CD8-positive, alpha-beta memory T cell (primary cell): Measurements from ENCODE around the gene VCPKMT. TPM values are rescaled to one million over a fixed set of nuclear protein-coding genes. Genes with fewer than 3 reads are reported as not detected.

ENCODE experiments used
- CTCF ChIA-PET: fragments of 350-600 bp; sonication (Branson Sonifier 250); formaldehyde crosslinking; loops from one replicate; lab custom pipeline; 2021; ENCODE audit warnings: antibody characterized with exemption; lab: Charles Lee
- POLR2A ChIA-PET: fragments of 350-600 bp; sonication (Branson Sonifier 250); formaldehyde crosslinking; loops from one replicate; lab custom pipeline; 2021; ENCODE audit warnings: antibody characterized with exemption; lab: Charles Lee
- DNase-seq, 5 donors: peaks; one replicate each; pipeline versions ENCODE4 v3.0.0 to v3.0.0-alpha.2; 2020 to 2022; ENCODE audit warnings: mixed read lengths in 1 of 5
- H3K27ac ChIP-seq: one replicate; pipeline ENCODE4 v1.7.0; 2013; ENCODE audit warnings: low read depth, mild to moderate bottlenecking, low read length, moderate library complexity
- H3K27me3 ChIP-seq: 2 replicates; pipeline ENCODE4 v1.7.0; 2013; ENCODE audit warnings: low read length, mild to moderate bottlenecking; ENCODE audit not compliant: insufficient read depth, poor library complexity, severe bottlenecking
- H3K36me3 ChIP-seq: 2 replicates; pipeline ENCODE4 v1.7.0; 2013; ENCODE audit warnings: mild to moderate bottlenecking, low read length, moderate library complexity; ENCODE audit not compliant: insufficient read depth
- H3K4me1 ChIP-seq: 2 replicates; pipeline ENCODE4 v1.7.0; 2013; ENCODE audit warnings: mild to moderate bottlenecking, low read length, moderate library complexity; ENCODE audit not compliant: insufficient read depth
- H3K4me3 ChIP-seq: 2 replicates; pipeline ENCODE4 v1.7.0; 2013; ENCODE audit warnings: mild to moderate bottlenecking, low read length
- H3K9me3 ChIP-seq: 2 replicates; pipeline ENCODE4 v1.7.0; 2013; ENCODE audit warnings: mild to moderate bottlenecking, low read length
- H3K27ac Mint-ChIP-seq, 8 donors: one replicate each; pipeline ENCODE4 v1.8.0; 2020 to 2021; ENCODE audit warnings: mixed read lengths in 8 of 8, mild to moderate bottlenecking in 6 of 8, inconsistent platforms in 3 of 8, moderate library complexity in 3 of 8
- H3K27me3 Mint-ChIP-seq, 2 donors: one replicate each; pipeline ENCODE4 v1.8.0; 2020 to 2021; ENCODE audit warnings: mixed read lengths in 2 of 2, mild to moderate bottlenecking in 1 of 2, moderate library complexity in 1 of 2
- H3K36me3 Mint-ChIP-seq, 3 donors: one replicate each; pipeline ENCODE4 v1.8.0; 2020 to 2021; ENCODE audit warnings: mixed read lengths in 3 of 3, inconsistent platforms in 1 of 3, mild to moderate bottlenecking in 1 of 3
- H3K4me1 Mint-ChIP-seq, 3 donors: one replicate each; pipeline ENCODE4 v1.8.0; 2020 to 2021; ENCODE audit warnings: mixed read lengths in 3 of 3, inconsistent platforms in 1 of 3, mild to moderate bottlenecking in 1 of 3
- H3K4me3 Mint-ChIP-seq, 7 donors: one replicate each; pipeline ENCODE4 v1.8.0; 2020 to 2021; ENCODE audit warnings: mixed read lengths in 7 of 7, mild to moderate bottlenecking in 6 of 7, moderate library complexity in 4 of 7, inconsistent platforms in 2 of 7
- H3K9me3 Mint-ChIP-seq, 5 donors: one replicate each; pipeline ENCODE4 v1.8.0; 2020 to 2022; ENCODE audit warnings: mixed read lengths in 5 of 5, mild to moderate bottlenecking in 3 of 5, moderate library complexity in 2 of 5, inconsistent platforms in 1 of 5
- polyA plus RNA-seq: library from polyadenylated mRNA; unstranded; fragments of 300-500 nt; fragmentation: Illumina TruSeq; gene quantifications from one replicate; pipeline ENCODE4 v1.2.3, GENCODE V29; 2021
- total RNA-seq, 2 experiments: library from RNA; stranded (reverse); gene quantifications; one replicate each; pipeline ENCODE4 v1.2.3, GENCODE V29; 2021

Gene VCPKMT
- total and polyA plus RNA-seq, 3 experiments from 2014 or later, result 11.7 to 19.9 (median 16.5) TPM

DNA sequence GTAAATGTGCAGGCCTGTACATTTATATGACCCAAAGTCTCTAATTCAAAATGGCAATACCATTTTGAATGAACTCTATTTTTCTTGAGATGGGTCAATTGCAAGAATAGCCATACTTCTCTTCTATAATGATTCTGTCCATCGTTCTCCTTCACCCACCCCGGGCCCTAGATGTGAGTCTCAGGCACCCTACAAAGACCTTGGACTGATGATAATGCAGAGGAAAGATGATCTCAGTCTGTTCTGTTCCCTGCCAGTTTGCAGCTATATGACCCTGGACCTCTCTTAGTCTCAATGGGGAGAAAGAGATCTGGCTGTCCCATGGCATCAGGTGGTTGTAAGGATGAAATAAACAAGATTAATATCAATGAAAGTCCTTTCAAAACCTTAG, 30.1 kb downstream of the VCPKMT start:
- Mint-ChIP-seq H3K36me3 (peaks cover 0 to 4% (median 3%) of the 10 kb centered on the region in 3 donors), H3K4me1 (peaks cover 76 to 93% (median 86%) of the 10 kb centered on the region in 3 donors), H3K9me3 (no peaks in the 10 kb centered on the region), H3K4me3 (peak overlapping the region; percentile 6 to 89 (median 71)), H3K27ac (peak overlapping the region; percentile 89 to 99 (median 97)), H3K27me3 (no peaks in the 10 kb centered on the region)
- H3K4me3 ChIP-seq, result peak overlapping the region; percentile 7
- H3K4me1 ChIP-seq, result peaks cover 93% of the 10 kb centered on the region
- no peaks in the 10 kb centered on the region for H3K9me3 ChIP-seq
- no peaks in the 10 kb centered on the region for H3K27me3 ChIP-seq
- H3K27ac ChIP-seq, result no peak overlapping the region
- ChIA-PET POLR2A (interaction anchor here (0.6 to 2.7 kb wide), 6 partner anchors 11 to 319 kb away, joined by 3 to 17 read pairs (median 6); no protein-coding TSS in a partner anchor), CTCF (interaction anchor here (0.9 to 10.1 kb wide), 9 partner anchors 8 to 234 kb away, joined by 4 to 89 read pairs (median 5); partner anchors contain the start of gene NEMF)
- no peaks in the 10 kb centered on the region for H3K36me3 ChIP-seq
- no peak for DNase-seq

DNA sequence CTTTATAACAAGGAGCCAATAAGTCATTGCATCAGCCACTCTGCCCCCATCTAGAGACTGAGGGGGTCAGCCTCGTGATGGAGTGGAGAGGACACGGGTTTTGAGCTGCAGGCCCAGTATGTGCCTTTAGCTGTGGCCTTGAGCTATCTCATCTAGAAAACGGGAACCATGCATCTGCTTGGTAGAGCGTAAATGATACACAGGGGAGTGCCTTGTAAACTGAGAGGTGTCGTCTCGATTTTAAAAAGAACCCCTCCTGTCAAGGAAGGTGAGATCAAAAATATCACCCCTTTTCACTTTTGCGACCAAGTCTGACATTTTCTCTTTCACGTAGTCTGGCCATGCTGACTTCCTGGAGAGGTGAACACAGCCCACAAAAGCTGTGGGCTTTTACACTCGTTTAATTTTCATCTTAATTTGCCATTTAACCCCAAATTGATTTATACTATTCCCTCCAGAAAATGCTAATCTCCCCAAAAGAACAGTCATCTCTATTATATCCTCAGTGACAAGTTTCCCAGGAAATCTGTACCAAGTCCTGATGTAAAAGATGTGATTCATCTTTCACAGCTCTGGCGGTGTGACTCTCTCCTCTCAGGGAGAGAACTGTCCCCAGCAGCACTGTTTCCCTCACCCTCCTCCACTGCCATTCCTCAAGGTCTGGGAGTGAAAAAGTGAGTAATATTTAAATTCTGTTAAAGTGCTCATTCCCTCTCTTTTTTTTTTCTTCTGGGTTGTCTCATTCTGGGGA, 30.6 kb downstream of the VCPKMT start:
- Histone ChIP-seq H3K27me3 (no peaks in the 10 kb centered on the region), H3K36me3 (no peaks in the 10 kb centered on the region), H3K4me1 (peaks cover 93% of the 10 kb centered on the region), H3K27ac (peak overlapping the region; percentile 35), H3K4me3 (peak overlapping the region; percentile 7), H3K9me3 (no peaks in the 10 kb centered on the region)
- ChIA-PET POLR2A (interaction anchor here (0.5 to 2.7 kb wide), 10 partner anchors 12 to 318 kb away, joined by 3 to 17 read pairs (median 4); no protein-coding TSS in a partner anchor), CTCF (interaction anchor here (0.8 to 10.1 kb wide), 12 partner anchors 8 to 233 kb away, joined by 3 to 89 read pairs (median 4); partner anchors contain the start of genes ARF6 and NEMF)
- H3K27ac Mint-ChIP-seq, result peak overlapping the region; percentile 89 to 99 (median 97)
- H3K9me3 Mint-ChIP-seq, result no peaks in the 10 kb centered on the region
- H3K27me3 Mint-ChIP-seq, result no peaks in the 10 kb centered on the region
- peak overlapping the region; percentile 6 to 89 (median 71) for H3K4me3 Mint-ChIP-seq
- DNase-seq, result peak; percentile 21 to 54 (median 44)
- peaks cover 75 to 93% (median 86%) of the 10 kb centered on the region in 3 donors for H3K4me1 Mint-ChIP-seq
- H3K36me3 Mint-ChIP-seq, result peaks cover 0 to 4% (median 0%) of the 10 kb centered on the region in 3 donors

DNA sequence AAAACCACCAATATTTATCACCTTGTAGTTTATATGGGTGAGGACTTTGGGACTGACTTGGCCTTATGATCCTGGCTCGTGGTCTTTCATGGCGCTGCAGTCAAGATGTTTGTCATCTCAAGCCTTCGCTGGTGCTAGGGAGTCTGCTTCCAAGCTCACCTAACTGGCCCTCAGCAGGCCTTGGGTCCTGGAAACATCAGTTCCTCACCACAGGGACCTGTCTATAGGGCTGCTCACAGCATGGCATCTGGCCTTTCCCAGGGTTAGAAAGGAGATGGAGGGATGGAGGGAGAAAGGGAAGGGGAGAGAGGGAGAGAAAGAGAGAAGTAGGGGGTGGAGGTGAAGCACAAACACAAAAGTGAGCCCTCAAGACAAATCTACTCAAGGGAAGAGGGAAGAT, 31.7 kb downstream of the VCPKMT start:
- Mint-ChIP-seq H3K4me3 (peak overlapping the region; percentile 21 to 77 (median 42)), H3K36me3 (peaks cover 0 to 4% (median 0%) of the 10 kb centered on the region in 3 donors)
- POLR2A ChIA-PET, result no interaction called here

DNA sequence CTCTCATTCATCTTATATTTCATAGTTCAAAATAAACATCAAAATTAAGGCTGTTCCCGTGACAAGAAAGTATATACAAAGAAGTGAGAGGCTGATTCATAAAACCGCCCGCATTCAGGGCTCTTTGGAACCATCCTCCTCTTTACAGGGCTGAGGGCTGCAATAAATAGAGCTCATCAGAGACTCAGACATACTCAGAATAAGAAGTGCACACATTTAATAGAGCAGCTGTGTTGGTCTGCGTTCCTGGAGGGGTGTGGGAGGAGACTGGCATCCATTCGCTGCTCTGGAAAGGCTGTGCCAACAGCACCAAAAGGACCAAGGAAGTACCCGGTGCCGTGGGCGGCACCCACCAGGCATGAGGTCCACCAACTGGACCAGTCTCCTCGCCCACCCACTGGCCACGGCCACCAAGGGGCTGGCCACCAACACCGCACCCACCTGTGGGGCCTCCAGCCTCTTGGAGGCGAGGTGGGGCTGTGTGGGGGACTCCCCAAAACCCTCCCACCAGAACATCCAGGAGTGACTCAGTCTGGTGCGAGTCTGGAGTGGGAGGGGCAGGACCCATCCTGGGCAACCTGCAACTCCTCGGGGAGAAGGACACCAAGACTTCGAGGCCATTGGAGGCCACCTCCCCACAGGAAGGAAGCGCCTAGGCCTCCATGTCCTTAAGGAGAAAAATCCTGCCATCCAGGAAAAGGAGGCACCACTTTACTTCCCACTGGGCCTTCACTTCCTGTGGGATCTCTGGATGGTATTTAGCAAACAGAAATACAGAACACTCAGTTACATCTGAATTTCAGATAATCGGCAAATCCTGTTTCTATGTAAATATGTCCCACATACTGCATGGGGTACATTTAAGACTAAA, 32.7 kb downstream of the VCPKMT start:
- Histone ChIP-seq H3K27me3 (no peaks in the 10 kb centered on the region), H3K4me1 (peaks cover 87% of the 10 kb centered on the region), H3K9me3 (no peaks in the 10 kb centered on the region), H3K27ac (peak overlapping the region; percentile 95), H3K36me3 (no peaks in the 10 kb centered on the region), H3K4me3 (peak overlapping the region; percentile 10)
- H3K4me3 Mint-ChIP-seq, result peak overlapping the region; percentile 38 to 87 (median 60)
- CTCF ChIA-PET, result interaction anchor here (1.3 to 3.6 kb wide), 10 partner anchors 13 to 232 kb away, joined by 3 to 42 read pairs (median 14); partner anchors contain the start of gene NEMF
- H3K4me1 Mint-ChIP-seq, result peaks cover 68 to 85% (median 77%) of the 10 kb centered on the region in 3 donors
- no peaks in the 10 kb centered on the region for H3K9me3 Mint-ChIP-seq
- POLR2A ChIA-PET, result interaction anchor here (0.5 to 3.4 kb wide), 6 partner anchors 21 to 220 kb away, joined by 3 to 63 read pairs (median 10); no protein-coding TSS in a partner anchor
- peak overlapping the region; percentile 89 to 99 (median 97) for H3K27ac Mint-ChIP-seq
- H3K36me3 Mint-ChIP-seq, result peaks cover 0 to 4% (median 0%) of the 10 kb centered on the region in 3 donors
- no peaks in the 10 kb centered on the region for H3K27me3 Mint-ChIP-seq
- DNase-seq, result peak; percentile 27 to 71 (median 42)

More for the DNA sequence above, 31.7 kb downstream of the VCPKMT start:
- H3K36me3 ChIP-seq, result no peaks in the 10 kb centered on the region
- Mint-ChIP-seq H3K9me3 (no peaks in the 10 kb centered on the region), H3K27me3 (no peaks in the 10 kb centered on the region), H3K4me1 (peaks cover 74 to 89% (median 85%) of the 10 kb centered on the region in 3 donors), H3K27ac (peak overlapping the region; percentile 89 to 99 (median 97))
- no peaks in the 10 kb centered on the region for H3K9me3 ChIP-seq
- H3K4me3 ChIP-seq, result no peak overlapping the region
- no peaks in the 10 kb centered on the region for H3K27me3 ChIP-seq
- CTCF ChIA-PET, result interaction anchor here (0.9 to 10.1 kb wide), 6 partner anchors 9 to 221 kb away, joined by 3 to 89 read pairs (median 5); no protein-coding TSS in a partner anchor
- DNase-seq, result no peak
- H3K4me1 ChIP-seq, result peaks cover 95% of the 10 kb centered on the region
- H3K27ac ChIP-seq, result peak overlapping the region; percentile 7

DNA sequence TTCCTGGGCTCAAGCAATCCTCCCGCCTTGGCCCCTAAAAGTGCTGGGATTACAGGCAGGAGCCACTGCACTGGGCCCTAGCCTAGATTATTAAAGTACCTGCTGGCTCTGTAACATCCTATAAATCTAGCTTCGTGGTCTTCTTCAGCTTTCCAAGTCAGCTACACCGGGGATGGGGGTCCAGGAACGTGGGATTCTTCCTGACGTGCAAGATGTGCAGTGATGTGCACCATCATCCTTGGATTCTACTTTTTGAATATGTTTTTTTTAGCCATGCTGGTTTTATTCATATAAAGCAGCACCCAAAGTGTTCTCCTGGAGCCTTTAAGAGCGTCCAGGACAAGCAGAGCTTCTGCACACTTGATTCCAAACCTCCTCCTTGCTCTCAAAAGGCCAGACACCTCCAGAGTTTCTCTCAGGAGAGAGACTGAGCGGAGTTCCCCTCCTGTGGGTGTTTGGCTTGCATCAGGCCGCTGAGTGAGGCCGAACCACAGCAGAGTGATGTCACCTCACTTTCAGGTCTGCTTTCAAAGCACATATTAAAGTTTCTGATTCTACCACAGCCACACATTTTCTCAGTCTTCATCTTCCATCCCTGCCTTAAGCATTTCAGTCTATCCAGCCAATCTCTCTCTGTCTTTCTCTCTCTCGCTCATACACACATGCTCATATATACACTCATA, 33.4 kb downstream of the VCPKMT start:
- Histone ChIP-seq H3K27me3 (no peaks in the 10 kb centered on the region), H3K36me3 (no peaks in the 10 kb centered on the region), H3K9me3 (no peaks in the 10 kb centered on the region), H3K4me3 (peak overlapping the region; percentile 40), H3K4me1 (peaks cover 79% of the 10 kb centered on the region), H3K27ac (peak overlapping the region; percentile 95)
- H3K9me3 Mint-ChIP-seq, result no peaks in the 10 kb centered on the region
- peak overlapping the region; percentile 58 to 87 (median 61) for H3K4me3 Mint-ChIP-seq
- peak overlapping the region; percentile 89 to 99 (median 97) for H3K27ac Mint-ChIP-seq
- CTCF ChIA-PET, result interaction anchor here (1.0 to 3.6 kb wide), 16 partner anchors 11 to 231 kb away, joined by 3 to 42 read pairs (median 6); partner anchors contain the start of gene NEMF
- peaks cover 62 to 78% (median 69%) of the 10 kb centered on the region in 3 donors for H3K4me1 Mint-ChIP-seq
- peak; percentile 70 to 93 (median 88) for DNase-seq
- H3K27me3 Mint-ChIP-seq, result no peaks in the 10 kb centered on the region
- peaks cover 0 to 4% (median 0%) of the 10 kb centered on the region in 3 donors for H3K36me3 Mint-ChIP-seq
- POLR2A ChIA-PET, result interaction anchor here (0.9 to 3.4 kb wide), 12 partner anchors 11 to 220 kb away, joined by 3 to 63 read pairs (median 8); no protein-coding TSS in a partner anchor

DNA sequence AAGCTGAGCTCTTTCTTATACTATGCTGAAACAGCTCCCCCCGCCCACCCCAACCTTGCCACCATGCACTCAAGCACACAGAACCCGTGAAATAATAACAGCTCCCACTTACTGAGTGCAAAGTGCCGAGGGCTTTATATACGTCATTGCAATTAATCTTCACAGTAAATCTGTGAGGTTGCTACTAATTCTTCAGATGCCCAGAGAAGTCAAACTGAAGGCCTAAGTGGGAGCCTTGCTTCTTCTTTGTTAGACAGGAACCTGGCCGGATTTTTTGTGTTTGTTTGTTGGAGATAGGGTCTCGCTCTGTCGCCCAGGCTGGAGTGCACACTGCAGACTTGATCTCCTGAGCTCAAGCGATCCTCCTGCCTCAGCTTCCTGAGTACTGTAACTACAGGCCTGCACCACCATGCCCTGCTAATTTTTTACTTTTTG, 34.0 kb downstream of the VCPKMT start:
- H3K4me3 ChIP-seq, result peak overlapping the region; percentile 67
- CTCF ChIA-PET, result interaction anchor here (1.0 to 3.6 kb wide), 17 partner anchors 10 to 230 kb away, joined by 3 to 42 read pairs (median 6); partner anchors contain the start of gene NEMF

More for the DNA sequence above, 34.0 kb downstream of the VCPKMT start:
- peaks cover 0 to 3% (median 2%) of the 10 kb centered on the region in 3 donors for H3K36me3 Mint-ChIP-seq
- H3K27me3 Mint-ChIP-seq, result no peaks in the 10 kb centered on the region
- H3K4me3 Mint-ChIP-seq, result peak overlapping the region; percentile 58 to 87 (median 61)
- Histone ChIP-seq H3K36me3 (no peaks in the 10 kb centered on the region), H3K4me1 (peaks cover 73% of the 10 kb centered on the region), H3K27me3 (no peaks in the 10 kb centered on the region), H3K9me3 (no peaks in the 10 kb centered on the region), H3K27ac (peak overlapping the region; percentile 95)
- DNase-seq, result peak; percentile 43 to 87 (median 79)
- H3K4me1 Mint-ChIP-seq, result peaks cover 58 to 75% (median 63%) of the 10 kb centered on the region in 3 donors
- POLR2A ChIA-PET, result interaction anchor here (0.6 to 3.4 kb wide), 15 partner anchors 10 to 220 kb away, joined by 3 to 63 read pairs (median 7); partner anchors contain the start of gene ARF6
- H3K9me3 Mint-ChIP-seq, result no peaks in the 10 kb centered on the region
- H3K27ac Mint-ChIP-seq, result peak overlapping the region; percentile 89 to 99 (median 97)
